Sciatic nerve (tissue), 2 donors: Measurements from ENCODE around the gene CFI. TPM values are rescaled to one million over a fixed set of nuclear protein-coding genes. Genes with fewer than 3 reads are reported as not detected.

ENCODE experiments used
- ATAC-seq: fragments of 200-7000 bp; cut with Tn5 transposase; one replicate; pipeline ENCODE4 v1.9.1; 2020; ENCODE audit warnings: mild to moderate bottlenecking, moderate library complexity
- DNase-seq: peaks from one replicate; pipeline ENCODE4 v3.0.0-alpha.2; 2020; ENCODE audit warnings: low spot score
- intact Hi-C: fragments of 100-400 bp; cut with DNase I; formaldehyde crosslinking; loops from one replicate; pipeline ENCODE4 v1.14.2; 2022
- total RNA-seq: library from RNA; stranded (reverse); fragmentation: NEBNext Ultra II Directional; extraction: Animal tissue kit (Norgen Biotek cat#: 25700); gene quantifications from one replicate; pipeline ENCODE4 v1.2.1, GENCODE V29; 2021
- donor health status: DM: no; HTN: no; CAD: no.
- donor health status: DM: no; HTN: no; CAD: no.

Gene CFI
- 50.8 TPM for total RNA-seq

DNA sequence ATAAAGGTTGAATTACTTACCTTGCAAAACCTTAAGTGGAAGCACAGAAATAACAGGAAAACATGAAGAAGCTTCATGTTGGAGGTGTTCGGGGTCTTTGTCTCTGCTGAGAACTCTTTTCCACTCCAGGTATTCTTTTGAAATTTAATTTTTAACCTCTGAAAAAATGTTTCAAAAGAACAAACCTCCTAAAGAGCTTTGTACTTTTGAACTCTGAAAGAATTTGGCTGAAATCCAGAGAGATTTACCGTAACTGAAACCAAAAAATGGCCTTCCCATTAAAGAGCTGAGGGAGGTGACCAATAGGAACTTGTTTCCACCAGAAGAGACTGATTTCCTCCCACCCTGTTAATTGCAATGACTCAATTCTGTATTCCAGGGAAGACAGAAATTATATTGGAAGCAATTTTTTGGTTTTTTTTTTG, at the start of gene CFI:
Gene CFI, minus strand, starts transcription at position 105 of the 425 bp plus-strand sequence. Its CDS starts 28 bp downstream, at position 77.
- no peak for DNase-seq
- ATAC-seq = peak; percentile 74
- intact Hi-C loops = no loop called here

- intact Hi-C loops = no loop called here
- no peak for ATAC-seq
These were observed 48.8 kb upstream of the CFI start for GRCh38 chr4:109850601-109851000.

DNA sequence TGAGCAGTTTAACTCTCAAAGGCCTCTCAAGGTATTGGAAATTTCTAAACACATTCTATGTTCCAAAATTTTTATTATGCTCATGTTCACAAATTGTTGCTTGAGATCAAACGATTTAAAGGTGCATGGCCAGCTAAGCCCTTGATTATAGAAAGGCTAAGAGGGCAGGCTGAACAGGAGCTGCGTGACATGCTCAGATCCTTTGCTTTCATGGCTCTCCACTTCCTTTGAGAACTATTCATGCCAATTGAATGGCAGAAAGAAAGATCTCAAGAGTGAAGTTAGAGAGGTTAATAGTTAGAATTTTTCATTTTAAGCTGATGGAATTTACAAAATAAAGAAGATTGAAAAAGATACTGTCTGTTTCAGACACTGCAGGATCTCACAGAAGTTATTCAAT, 46.7 kb upstream of the CFI start:
- no peak for ATAC-seq

More at GRCh38 chr4:109850601-109851000, 48.8 kb upstream of the CFI start:
- no peak for DNase-seq

GRCh38 chr4:109847896-109848442, 46.2 kb upstream of the CFI start, which contains the start of gene LRIT3:
TSS of gene LRIT3 (plus strand) at chr4:109848107. CDS start at chr4:109848202, 95 bp downstream.
- no peak for DNase-seq
- intact Hi-C loops = no loop called here
- ATAC-seq = no peak

More for the DNA sequence above, 46.7 kb upstream of the CFI start:
- intact Hi-C loops = no loop called here
- no peak for DNase-seq

- DNase-seq (no peak), ATAC-seq (no peak)
- intact Hi-C loops = no loop called here
These were observed 44.7 kb upstream of the CFI start for GRCh38 chr4:109846395-109847098.

- no peak for ATAC-seq
These were observed 35.2 kb upstream of the CFI start for GRCh38 chr4:109836985-109837384.

DNA sequence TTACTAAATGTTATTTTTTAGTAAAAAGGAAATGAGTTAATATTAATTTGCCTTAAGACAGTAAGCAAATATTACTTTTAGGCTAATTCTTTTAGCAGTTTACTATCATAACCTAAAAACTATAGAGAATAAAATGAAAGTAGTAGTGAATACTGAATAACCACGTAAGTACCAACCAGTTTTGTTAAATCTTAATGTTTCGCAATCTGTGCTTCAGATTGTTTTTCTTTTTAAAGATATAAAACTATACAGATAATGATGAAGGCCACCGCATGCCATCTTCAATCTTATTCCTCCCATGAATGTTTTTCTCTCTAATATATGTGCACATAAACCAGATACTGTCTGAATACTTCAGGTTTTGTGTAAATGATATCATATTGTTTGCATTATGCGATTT, 32.0 kb upstream of the CFI start:
- ATAC-seq = no peak

More at GRCh38 chr4:109836985-109837384, 35.2 kb upstream of the CFI start:
- DNase-seq = no peak
- intact Hi-C loops = loop anchor here (10.0 kb wide), 1 partner anchor 412 kb away; no protein-coding TSS in a partner anchor

GRCh38 chr4:109827672-109828071, 25.9 kb upstream of the CFI start, which contains the start of gene RRH:
TSS of gene RRH (plus strand) at chr4:109827972. CDS start at chr4:109828028, 56 bp downstream.
- intact Hi-C loops = no loop called here
- ATAC-seq = no peak
- DNase-seq = no peak

More for the DNA sequence above, 32.0 kb upstream of the CFI start:
- intact Hi-C loops = loop anchor here (10.0 kb wide), 1 partner anchor 409 kb away; no protein-coding TSS in a partner anchor
- DNase-seq = no peak

- peak; percentile 53 for ATAC-seq
These were observed 24.9 kb upstream of the CFI start for GRCh38 chr4:109826719-109827118.

GRCh38 chr4:109821185-109821584, 19.4 kb upstream of the CFI start:
- intact Hi-C loops = no loop called here
- ATAC-seq = no peak
- no peak for DNase-seq

More at GRCh38 chr4:109826719-109827118, 24.9 kb upstream of the CFI start:
- intact Hi-C loops = no loop called here
- no peak for DNase-seq

DNA sequence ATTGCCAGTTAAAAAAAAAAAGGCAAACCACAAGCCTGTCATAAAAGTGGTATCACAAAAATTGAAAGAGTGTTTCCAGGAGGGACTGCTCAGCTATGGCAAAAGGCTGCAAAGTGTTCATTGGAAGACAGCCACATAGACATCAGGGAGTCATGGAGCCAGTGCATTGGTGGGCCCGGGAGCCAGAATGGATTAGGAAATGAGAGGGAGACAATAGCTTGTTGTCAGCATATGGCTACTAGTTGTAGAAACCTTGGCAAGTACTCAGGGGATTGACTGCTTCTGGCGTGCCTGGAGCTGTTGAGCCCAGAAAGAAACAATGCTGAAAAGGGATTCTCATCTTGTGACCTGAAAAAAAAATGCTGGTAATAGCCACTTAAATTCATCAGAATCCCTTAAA, 18.8 kb upstream of the CFI start:
- ATAC-seq (no peak), DNase-seq (no peak)
- intact Hi-C loops = no loop called here

GRCh38 chr4:109818268-109818667, 16.5 kb upstream of the CFI start:
- ATAC-seq (no peak), DNase-seq (no peak)
- intact Hi-C loops = no loop called here

DNA sequence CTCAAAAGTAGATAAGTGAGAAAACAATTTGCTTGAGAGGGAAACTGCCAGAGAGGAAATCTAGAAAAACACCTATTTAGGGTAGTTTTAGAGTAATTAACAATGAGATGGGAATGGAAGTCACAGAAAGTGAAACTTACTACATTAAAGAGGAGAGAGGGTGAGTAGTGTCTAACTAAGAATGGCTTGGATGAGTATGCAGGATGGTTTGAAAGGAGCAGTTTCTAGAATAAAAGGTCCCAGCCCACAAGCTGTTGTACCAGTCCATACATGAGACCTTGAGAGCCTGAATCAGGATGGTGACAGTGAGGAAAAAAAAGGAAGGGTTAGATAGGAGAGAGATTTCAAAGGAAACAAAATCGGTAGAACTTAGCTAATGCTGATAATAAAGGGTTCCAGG, 15.1 kb upstream of the CFI start:
- intact Hi-C loops = no loop called here
- ATAC-seq (no peak), DNase-seq (no peak)

GRCh38 chr4:109816082-109816442, 14.3 kb upstream of the CFI start:
- ATAC-seq (no peak), DNase-seq (peak; percentile 60)
- intact Hi-C loops = no loop called here

GRCh38 chr4:109815151-109816081, 13.6 kb upstream of the CFI start, which contains the start of gene GAR1:
TSS of gene GAR1 (plus strand) at chr4:109815762. CDS start at chr4:109816165, 403 bp downstream.
- intact Hi-C loops = no loop called here
- DNase-seq = peak; percentile 90
- ATAC-seq = peak; percentile 99

DNA sequence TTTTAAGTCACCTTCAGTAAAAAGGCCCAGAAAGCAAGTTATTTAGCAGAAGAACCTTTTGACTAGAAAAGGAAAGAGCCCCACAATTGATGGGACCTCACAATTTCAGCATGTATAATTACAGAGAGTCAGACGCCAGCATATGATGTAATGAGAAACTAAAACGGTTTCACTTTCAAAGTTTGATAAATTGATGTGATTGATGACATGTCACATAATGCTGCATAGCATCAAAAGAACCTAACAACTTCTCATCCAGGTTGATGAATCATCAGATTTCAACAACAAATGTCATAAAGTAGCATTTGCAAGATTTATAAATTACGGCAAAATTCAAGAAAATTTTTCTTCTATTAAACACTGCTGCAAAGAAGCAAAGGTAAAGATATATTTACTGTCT, 9.9 kb upstream of the CFI start:
- ATAC-seq (no peak), DNase-seq (no peak)
- intact Hi-C loops = no loop called here

DNA sequence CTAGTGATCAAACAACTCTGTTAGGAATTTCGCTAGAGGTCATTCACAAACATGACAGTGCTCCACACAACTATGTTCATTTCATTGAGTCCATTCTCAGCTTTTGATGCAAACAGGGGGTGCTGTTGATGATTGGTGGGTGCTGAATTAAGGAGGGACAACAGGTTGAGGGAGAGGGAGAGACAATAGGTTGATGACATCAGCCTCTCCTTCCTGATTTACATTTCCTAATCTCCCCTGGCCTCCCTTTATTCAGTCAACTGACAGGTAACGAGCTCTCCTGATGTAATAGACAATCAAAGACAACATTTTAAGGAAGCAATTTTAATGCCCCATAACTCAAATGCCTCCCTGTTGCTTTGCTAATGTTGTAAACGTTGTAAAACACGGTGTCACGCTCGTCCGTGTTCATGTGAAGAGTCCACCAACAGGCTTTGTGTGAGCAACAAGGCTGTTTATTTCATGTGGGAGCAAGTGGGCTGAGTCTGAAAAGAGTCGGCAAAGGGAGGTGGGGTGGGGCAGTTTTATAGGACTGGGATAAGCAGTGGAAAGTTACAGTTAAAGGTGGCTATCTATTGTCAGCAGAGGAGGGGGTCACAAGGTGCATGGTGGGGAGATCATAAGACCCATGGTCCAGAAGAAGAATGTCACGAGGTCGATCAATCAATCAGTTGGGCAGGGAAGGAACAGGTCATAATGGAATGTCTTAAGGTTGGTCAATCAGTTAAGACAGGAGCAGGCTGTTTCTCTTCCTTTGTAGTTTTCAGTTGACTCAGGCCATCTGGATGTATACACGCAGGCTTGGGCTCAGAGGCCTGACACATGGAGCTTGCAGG, 9.0 kb upstream of the CFI start:
- ATAC-seq (no peak), DNase-seq (no peak)
- intact Hi-C loops = no loop called here

DNA sequence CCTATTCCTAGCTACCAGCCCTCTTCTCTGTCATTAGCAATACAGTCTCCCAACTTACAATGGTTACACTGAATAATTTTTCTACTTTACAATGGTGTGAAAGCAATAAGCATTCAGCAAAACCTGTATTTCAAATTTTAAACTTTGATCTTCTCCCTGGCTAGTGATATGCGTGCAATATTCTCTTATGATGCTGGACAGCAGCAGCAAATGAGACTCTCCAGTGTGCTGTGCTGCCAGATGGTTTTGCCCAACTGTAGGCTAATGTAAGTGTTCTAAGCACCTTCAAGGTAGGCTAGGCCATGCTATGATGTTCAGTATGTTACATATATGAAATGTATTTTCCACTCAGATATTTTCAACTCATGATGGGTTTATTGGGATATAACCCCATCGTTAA, 7.9 kb upstream of the CFI start:
- intact Hi-C loops = no loop called here
- ATAC-seq (no peak), DNase-seq (no peak)
